NCI-H2029 (cell line): ENCODE data around the gene LGALS1.

Source experiments
- DNase-seq: peaks from one replicate; lab custom pipeline; 2025; lab: John Stamatoyannopoulos, UW

Gene LGALS1

DNA sequence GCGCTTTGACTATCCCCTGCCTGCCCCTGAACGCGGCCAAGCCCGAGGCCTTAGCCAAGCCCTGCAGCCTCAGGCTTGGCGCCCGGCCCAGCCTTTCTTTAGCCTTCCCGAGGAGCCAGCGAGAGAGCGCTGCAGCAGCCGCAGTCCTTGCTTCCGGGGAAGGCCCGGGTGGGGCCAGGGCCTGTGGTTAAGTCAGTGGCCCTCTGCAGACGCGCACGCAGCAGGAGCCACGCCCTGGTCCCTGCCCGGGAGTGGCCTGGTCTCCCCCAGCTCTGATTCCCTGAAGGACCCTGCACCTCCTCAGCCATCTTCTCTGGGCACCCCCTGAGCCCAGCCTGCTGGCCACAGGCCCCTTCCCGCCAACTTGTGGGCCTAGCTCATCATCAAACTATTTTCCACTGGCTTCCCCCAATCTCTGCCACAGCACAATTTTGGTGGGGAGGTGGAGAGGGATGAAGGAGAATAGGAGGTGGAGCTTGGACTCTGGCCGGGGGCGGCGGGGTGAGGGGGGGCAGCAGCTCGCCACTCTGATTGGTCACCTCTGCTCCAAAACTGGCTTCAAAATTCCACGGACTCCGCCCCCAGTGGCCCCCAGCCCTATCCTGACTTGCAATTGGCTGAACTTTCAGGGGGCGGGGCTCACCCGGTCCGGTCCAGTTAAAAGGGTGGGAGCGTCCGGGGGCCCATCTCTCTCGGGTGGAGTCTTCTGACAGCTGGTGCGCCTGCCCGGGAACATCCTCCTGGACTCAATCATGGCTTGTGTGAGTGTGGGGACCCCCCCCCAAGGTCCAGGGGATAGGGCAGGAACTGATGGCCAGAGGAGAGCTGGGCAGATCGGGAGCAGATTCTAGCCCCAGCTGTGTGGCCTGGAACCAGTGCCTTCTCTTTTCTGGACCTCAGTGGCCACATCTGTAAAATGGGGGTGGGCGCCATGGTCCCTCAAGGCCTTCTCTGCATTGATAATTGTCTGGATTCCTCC, at the start of gene LGALS1:
Gene LGALS1 (plus strand): TSS at position 686 of the 979 bp plus-strand sequence. CDS start 67 bp downstream, at position 753.
- DNase-seq: peak; percentile 80

DNA sequence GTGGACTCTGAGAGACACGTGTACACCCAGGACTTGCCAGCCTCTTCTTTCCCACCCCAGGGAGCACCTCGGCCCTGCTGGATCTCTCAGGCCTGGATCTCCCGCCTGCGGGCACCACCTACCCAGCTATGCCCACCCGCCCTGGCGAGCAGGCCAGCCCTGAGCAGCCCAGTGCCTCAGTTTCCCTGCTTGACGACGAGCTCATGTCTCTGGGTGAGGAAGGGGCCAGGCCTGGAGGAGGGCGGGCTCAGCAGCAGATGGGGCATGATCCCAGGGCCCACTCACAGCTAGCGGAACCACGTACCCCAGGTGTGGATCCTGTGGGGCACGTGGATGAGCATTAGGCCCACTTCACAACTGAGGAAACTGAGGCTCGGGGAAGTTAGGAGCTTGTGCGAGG, 49.7 kb upstream of the LGALS1 start:
- no peak for DNase-seq

DNA sequence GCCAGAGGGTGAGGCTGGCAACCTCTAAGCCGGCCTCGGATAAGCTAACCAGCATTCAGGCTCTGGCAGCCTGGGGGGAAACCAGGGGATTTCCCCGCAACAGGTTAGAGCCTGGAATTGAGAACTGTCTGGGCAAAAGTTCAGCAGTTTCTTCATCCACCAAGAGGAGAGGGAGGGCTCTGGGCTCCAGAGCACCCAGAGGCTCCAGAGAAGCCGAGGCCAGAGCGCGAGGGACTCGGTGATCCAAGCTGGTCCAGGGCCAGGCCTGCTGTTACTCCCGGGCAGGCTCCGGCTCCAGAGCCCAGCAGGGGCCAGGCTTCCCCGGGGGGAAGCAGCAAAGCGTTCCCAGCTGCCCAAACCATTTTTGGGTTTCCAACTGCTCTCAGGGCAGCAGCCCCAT, 49.3 kb upstream of the LGALS1 start:
- DNase-seq: no peak

DNA sequence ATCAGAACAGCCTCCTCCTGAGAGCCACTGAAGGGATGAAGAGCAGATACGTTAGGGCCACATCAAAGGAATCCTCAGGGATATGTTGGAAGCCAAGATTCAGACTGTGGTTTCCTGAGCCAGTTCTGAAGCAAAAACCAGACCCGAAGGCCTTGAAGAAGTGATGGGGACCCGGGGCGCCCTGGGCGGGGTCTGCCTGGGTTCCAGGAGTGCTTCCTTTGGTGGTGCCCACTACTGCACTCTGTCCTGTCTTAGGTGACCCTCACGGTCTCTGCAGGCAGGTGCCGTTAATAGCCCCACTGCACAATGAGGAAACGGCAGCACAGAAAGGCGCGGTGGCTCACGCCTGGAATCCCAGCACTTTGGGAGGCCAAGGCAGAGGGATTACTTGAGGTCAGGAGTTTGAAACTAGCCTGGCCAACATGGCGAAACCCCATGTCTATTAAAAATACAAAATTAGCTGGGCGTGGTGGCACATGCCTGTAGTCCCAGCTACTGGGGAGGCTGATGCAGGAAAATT, 48.8 kb upstream of the LGALS1 start:
- no peak for DNase-seq

DNA sequence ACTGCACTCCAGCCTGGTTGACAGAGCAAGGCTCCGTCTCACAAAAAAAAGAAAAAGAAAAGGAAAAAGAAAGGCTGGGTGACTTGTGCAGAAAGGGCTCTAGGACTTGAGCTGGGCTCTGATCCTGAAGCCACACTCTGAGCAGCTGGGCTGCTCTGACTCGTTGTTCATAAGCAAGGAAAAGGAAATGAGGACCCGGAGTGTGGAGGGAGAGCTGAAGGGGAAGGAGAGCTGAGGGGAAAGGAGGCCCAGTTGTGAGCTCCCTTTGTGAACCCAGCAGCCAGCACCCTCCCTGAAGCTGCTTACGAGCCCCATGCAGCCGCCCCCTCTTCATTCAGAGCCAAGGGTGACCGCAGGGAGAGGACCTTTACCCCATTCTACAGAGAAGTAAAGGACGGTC, 48.3 kb upstream of the LGALS1 start:
- DNase-seq: no peak

DNA sequence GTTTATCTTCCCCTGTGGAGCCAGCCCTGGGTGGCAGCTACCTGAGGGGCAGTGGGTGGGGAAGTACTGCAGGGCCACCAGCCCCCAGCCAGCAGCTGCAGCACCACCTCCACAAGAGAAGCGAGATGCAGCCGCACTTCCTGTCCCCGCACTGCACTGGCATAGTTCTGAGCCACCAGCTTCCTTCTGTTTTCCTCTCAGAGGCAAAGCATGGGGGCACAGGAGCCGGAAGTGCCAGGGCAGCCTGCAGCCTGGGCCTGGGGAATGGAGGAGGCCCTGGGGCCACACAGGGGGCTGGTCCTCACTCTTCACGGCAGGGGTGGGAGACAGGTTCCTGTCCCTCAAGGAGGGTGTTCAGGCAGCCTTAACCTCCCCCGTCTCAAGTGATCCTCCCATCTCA, 47.9 kb upstream of the LGALS1 start:
- DNase-seq: no peak

DNA sequence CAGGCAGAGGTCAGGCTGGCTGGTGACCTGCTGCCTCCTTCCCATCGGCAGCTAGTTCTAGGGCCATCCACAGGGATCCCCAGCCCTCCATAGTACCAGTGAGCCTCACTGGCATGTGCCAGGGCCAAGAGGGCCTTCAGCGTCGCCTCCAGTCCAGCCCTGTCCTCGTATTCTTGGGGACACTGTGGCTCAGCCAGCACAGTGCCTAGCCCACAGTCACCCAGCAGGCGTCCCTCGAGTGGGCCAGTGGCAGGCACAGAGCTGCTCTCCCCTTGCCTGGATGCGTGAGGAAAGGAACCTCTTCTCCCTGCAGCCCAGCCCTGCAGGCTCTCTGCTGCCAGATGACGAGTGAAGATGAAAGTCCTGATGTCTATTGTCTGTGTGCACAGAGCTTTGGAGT, 46.6 kb upstream of the LGALS1 start:
- DNase-seq: no peak

DNA sequence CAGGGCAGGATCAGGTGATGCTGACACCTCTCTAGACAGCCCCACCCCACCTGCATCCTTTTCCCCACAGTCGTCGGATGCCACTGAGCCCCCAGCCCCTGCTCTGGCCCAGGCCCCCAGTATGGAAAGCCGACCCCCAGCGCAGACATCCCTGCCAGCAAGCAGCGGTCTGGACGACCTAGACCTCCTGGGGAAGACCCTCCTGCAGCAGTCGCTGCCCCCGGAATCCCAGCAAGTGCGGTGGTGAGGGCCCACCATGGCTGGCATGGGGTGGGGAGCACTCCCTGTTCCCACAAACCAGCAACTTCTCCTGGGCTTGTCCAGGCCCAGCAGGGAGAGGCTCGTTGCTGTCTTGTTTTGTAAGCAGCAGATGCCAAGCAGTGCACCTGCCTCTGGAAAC, 45.5 kb upstream of the LGALS1 start:
- no peak for DNase-seq

DNA sequence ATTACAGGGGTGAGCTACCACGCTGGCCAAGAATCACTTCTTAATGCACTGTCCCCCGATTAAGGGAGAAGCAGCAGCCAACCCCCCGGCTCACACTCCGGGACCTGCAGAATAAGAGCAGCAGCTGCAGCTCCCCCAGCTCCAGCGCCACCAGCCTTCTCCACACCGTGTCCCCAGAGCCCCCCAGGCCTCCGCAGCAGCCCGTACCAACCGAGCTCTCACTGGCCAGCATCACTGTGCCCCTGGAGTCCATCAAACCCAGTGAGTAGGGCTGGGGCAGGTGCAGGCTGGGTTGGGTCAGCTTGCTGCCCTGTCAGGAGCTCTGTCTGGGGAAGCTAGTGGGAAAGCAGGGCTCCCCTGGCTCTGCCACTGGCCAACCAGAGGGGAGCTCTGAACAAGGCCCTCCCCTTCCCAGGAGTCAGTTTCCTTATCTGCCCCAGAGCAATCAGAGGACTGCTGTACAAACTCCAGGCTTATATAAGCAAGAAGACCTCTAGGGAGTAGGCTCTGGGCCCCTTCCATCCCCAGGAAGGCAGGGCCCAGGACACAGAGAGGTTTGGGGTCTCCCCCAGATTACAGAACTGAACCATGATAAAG, 44.5 kb upstream of the LGALS1 start:
- no peak for DNase-seq

DNA sequence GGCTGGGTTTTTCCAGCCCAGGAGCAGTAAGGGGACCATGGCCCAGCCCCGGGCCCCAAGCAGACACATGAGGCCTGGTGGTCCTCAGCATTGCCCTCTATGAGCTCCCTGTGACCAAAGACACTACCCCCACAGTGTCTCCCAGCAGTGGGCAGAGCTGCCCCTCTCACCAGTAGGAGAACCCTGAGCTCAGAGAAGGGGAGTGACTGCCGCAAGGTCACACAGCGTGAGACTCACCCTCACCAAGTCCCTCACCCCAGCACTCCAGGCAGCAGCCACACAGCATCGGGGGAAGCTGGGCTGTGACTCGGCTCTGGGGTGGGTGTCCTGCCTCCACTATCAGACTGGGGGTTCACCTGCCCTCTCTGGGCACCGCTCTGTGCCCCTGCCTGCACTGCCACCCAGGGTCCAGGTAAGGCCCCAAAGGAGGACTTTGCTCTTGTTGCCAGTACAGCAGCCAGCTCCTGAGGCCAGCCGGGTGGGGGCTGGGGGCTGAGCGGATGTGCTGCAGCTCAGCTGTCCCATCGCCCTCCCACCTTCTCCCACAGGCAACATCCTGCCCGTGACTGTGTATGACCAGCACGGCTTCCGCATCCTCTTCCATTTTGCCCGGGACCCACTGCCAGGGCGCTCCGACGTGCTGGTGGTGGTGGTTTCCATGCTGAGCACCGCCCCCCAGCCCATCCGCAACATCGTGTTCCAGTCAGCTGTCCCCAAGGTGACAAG, 43.8 kb upstream of the LGALS1 start:
- no peak for DNase-seq

DNA sequence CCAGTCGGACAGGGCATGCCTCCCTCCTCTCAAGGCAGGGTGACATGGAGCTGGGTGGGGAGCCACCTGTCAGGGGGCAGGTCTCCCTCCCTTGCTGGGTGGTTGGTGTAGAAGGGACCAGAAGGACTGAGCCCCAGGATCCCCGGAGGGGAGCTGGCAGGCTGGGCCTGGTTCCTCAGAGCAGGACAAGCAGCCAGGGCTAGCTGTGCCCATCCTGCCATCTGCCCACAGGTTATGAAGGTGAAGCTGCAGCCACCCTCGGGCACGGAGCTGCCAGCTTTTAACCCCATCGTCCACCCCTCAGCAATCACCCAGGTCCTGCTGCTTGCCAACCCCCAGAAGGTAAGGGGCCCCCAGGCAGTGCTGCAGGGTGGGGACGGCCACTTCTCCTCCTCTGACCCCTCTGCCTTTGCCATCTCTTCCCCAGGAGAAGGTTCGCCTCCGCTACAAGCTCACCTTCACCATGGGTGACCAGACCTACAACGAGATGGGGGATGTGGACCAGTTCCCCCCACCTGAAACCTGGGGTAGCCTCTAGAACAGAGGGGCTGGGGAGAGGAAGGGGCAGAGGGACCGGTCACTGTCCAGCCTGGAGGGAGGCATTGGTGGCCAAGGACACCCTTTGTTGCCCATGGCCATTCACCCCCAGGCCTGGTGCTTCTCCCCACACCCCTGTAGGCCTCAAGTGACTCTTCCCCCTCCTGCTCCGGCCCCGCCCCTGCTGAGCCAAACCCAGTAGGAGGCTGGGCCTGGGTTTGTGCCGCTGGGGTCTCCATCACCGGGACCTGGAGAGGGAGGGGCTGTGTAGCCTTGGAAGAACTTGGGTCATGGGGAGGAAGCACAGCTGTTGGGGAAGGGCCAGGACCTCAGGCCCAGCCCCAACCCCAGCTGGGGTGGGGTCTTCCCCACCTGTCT, 43.0 kb upstream of the LGALS1 start:
- DNase-seq: no peak

DNA sequence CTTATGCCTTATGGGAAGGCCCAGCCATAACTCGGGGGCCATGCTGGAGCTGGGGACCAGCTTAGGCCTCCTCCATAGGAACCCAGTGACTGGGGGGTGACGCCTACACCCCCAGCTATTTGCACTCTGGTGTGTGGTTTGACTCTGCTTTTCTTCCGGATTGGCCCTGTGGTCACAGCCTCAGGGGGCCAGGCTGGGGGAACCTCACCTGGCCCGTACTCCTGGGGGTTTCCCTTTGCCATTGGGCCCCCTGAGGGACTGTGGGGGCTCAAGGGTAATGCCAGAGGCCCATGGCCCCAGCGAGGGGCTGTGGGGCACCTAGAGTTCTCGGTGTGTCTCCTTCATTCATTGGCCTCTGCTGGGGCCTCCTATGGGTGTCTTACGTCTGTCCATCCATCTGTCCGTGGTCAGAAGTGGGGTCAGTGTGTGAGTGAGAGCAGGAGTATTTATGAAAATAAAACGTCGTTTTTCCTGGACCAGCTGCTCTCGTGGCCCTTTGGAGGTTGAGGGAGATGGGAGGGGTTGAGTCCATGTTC, 42.3 kb upstream of the LGALS1 start:
- DNase-seq: no peak

DNA sequence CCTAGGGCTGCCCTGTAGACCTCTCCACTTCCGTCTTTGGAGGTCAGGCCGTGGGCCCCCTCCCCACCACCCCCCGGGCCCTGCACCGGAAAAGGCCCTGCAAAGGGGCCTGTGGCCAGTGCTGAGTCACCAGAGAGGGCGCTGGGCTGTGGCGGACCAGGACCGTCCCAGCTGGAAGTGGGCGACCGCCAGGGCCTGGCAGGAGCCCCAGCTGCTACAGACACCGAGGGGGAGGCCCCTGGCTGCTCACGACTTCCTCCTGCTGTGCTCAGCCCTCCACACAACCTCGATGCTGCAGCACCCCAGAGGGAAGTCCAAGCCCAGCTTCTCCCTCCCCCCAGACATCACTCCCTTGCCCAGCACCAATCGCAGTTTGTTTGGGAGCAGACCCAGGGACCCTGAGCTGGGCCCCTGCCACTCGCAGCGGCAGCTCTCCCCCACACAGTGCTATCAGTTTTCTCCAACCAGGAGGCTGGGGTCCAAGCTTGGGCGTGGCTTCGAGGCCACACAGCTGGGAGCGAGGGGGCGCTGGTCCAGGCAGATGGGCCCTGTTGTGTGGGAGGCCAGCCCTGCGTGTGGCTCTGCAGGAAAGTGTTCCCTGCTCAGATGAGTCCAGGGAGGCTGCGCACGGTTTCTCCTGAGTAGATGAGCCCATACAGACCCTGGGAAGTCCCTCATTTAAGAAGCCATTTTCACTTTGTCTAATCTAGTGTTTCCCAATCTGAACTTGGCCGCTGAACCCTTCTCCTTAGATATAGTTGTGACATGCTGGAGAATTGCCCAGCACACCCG, 41.6 kb upstream of the LGALS1 start:
- DNase-seq: no peak

DNA sequence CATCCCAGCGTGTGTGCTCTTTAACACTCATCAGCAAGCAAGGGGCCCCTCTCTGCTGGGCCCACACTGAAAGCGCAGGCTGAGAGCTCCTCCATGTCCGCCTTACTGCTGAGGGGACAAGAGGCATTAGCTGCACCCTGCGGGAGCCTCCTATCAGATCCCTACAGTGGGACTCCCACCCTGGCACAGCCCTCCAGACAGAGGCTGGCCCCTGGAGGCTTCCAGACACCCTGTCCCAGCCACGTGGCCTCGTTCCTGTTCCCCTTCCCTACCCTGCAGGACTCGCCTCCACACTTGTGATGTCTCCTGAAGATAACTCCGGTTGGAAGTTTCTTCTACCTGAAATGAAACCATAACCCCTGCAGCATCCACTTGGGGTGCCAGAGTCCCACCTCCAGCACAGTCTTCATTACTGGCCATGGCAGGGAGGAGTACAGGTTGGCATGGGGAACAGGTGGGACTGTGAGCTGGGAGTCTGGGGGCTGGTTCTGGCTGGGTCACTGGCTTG, 41.0 kb upstream of the LGALS1 start:
- no peak for DNase-seq

DNA sequence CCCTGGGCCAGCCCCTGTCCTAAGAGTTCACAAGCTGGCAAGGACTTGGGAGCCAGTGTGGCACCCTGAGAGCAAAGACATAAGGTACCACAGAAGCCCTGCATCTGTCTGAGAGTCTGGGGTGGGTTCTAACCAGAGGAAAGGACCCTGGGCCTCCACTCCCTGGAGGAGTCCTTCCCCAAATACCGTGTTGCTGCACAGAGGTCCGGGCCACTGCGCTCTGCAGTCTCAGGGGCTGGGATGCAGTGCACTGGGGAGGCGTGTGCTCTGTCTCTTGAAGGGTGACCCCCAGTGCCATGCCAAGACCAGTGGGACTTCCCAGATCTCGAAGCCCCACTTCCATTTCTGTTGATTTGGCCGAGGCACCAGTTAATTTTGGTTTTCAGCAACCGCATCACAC, 40.3 kb upstream of the LGALS1 start:
- DNase-seq: no peak

DNA sequence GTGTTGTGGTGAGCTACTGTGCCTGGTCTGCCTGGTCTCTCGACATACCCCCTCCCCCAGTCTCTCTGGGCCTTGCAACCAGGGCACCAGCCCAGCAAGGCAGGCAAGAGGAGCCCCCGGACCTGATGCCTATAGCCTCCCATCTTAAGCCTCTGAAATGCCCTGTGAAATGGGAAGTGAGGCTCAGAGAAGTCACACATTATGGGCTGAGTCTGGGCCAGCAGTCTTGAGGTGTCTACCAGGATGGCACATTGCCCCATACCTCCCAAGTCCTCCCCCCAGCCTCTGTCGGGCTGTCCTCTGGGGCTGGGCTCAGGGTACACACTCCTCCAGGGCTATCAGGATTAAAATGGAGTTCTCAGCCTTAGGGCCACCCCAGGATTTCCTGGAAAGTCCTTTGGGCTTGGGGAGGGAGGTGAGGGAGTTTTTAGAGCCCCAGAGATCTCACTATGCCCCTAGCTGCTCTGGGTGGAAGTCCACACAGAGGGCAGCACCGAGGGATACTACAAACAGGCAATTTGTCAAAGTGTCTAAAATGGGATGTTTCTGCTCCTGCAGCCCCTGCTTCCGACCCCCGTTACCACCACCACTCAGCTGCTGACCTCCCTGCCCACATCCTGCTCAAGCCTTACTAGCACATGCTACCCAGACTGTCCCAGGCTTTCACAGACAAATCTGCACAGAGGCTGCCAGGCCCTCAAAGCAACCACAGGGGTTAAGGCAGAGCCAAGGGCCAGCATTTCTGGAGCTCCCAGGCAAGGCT, 39.1 kb upstream of the LGALS1 start:
- DNase-seq: no peak

DNA sequence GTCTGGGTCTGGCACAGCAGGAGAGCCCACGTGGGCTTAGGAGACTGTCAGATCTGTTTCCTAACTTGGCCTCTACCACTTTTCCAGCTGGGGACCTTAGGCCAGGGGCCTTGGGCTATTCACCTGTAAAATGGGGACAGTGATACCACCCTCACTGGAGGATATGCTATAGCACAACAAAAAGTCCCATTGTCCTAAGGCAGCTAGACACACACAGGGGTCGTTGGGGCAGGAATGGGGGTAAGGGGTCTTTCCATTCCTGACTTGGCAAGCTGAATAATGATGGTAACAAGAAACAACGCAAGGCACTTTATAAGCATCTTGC, 38.5 kb upstream of the LGALS1 start:
- DNase-seq: no peak

DNA sequence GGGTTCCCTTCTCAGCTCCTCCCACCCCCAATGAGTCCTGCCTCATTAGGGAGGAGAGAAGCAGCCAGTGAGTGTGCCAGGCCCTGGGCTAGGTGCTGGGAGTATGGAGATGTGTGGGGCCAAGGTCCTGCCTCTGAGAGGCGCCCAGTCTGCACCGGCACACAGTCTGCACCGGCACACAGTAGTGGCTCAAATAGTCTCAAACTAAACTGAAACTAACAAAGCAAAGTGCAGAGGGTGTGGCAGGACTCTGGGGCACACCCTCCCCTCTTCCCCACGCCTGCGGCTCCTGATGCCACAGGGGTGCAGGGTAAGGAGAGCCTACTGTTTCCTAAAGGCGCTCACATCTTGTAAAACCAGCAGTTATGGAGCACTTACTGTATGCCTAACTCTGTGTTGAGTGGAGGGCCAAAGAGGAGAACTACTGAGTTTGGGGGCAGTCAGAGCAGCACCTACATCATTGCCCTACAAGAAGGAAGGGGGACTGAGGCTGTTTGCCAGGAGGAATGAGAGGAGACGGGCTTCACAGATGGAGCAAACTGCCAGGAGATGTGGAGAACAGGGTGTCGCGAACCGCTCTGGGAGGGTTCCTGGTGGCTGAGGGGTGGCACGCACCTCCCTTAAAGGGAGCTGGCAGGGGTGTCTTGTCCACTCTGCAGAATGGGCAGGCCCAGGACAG, 36.9 kb upstream of the LGALS1 start:
- no peak for DNase-seq
